ENCODE results near the gene ALX4.

Gene ALX4

DNA sequence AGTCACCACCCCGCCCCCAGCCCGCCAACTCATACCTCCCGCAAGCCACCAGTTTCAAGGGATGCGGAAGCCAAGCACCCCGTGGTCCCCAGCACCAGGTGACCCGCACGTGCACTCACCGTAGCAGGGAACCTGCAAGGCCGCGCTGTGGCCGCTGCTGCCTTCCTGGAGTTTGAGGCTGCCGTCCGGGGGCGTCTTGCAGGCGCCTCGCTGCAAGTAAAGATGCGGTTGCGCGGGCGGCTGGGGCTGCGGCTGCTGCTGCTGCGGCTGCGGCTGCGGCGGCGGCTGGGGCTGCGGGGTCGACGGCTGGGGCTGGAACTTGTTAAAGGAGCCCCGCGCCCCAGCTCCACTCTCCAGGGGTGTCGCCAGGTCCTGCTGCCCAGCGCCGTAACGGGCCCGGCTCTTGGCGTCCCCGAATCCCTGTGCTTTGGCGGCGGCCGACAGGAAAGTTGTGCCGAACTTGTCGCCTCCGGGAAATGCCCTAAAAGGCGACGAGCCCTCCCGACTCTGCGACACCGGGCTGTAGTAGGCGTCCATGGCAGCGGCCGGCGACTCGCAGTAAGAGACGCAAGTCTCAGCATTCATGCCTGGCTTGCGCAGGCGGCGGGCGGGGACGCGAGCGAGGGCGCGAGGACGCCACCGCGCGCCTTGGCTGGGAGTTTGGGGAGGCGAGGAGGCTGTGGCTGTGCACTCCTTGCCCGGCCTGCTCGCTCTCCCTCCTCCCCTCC is at the start of gene ALX4:
Gene ALX4 (minus strand): TSS at position 662 of the 728 bp plus-strand sequence. CDS start 77 bp downstream, at position 585.
- no peak for DNase-seq

DNA sequence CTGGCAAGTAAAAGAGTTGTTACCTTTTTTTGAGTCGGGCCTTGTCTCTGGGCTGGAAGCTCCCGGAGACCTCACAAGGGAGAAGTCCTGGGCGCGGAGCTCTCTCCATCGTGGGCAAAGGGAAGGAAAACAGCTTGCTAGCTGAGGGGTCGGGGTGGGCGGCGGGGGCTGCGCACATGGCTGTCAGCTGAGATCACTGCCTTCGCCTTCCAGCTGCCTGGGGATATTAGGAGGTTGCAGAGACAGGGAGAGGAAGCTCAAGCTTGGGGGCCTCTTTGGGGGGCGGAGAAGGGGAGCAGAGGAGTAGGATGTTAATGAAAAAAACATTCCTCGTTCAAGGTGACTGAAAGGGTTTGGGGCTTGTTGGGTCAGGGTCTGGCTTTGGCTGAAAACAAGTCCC is 49.2 kb upstream of the ALX4 start:
- no peak for DNase-seq

DNA sequence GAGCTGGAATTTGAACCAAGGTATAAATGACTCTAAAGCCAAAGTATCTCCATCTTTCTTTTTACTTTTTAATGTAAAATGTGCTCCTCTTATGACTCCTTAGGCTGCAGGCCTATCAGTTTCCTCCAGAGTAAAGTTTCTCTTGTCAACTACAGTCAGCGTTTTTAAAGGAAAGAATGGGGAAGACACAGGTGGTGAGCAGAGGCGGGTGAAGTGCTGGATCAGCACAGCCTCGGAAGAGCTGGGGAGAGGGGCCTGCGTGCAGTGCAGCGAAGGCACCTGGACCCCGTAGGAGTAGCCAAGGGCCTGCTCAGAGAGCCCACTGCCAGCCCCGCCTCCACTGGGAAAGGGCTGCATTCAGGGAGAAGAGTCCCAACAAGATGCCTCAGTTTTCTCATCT is 48.8 kb upstream of the ALX4 start:
- DNase-seq = no peak

DNA sequence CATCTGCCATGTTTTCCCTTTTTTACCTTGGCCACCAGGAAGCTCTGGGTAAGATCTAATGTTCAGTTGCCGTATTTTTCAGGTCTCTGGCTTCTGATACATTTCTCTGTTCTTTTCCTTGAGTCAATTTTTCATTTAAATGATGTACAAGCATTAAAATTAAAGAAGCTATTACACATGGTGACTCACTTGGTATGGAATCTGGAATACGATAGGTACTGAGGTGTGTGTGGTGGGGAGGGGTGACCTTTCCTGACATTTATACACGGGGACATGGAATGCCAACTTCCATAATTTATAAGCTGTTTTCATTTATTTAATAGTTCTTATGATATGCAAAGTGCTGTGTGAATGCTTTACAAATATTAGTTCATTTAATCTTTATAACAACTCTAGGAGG is 47.8 kb upstream of the ALX4 start:
- no peak for DNase-seq

DNA sequence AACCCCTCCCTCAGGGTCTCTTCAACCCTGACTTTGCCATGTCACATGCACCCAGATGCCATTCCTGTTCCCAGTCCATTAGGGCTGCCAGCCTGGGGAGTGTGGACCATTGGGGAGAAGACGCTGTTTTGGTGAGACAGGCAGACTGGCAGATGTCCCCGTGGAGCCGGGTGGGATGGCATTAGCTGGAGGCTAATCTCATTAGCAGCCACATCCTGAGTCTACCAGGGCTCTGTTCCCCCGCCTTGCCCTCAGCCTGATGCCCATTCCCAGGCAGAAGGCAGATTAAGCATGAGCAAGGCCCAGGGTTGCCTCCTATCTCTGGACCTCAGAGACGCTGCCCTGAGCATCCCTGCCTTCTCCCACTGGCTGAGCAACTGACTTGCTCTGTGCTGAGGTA is 46.4 kb upstream of the ALX4 start:
- DNase-seq = no peak

DNA sequence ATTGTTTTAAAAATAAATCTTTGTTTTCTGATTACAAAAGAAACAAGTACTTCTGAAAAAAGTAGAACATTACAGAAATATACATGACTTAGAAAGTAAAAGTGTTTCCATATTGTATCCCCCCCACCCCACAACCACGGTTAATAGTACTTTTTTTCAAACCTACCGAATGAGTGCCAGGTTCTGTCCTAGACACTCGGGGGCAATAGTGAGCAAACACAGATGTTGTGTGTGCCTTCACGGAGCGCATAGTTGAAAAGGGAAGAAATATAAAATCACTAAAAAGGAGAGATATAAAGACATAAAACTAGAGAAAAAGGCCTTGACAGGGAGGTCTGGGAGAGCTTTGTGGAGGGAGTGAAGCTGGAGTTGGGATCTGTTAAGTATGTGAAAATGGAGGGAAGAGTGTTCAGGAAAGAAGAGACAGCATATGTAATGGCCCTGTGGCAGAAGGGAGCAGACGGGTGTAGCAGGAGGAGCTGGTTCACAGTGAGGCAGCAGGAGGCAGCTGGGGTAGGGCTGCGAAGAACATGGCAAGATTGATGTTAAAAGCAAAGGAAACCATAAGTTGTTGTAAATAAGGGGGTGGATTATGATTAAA is 42.1 kb upstream of the ALX4 start:
- no peak for DNase-seq

DNA sequence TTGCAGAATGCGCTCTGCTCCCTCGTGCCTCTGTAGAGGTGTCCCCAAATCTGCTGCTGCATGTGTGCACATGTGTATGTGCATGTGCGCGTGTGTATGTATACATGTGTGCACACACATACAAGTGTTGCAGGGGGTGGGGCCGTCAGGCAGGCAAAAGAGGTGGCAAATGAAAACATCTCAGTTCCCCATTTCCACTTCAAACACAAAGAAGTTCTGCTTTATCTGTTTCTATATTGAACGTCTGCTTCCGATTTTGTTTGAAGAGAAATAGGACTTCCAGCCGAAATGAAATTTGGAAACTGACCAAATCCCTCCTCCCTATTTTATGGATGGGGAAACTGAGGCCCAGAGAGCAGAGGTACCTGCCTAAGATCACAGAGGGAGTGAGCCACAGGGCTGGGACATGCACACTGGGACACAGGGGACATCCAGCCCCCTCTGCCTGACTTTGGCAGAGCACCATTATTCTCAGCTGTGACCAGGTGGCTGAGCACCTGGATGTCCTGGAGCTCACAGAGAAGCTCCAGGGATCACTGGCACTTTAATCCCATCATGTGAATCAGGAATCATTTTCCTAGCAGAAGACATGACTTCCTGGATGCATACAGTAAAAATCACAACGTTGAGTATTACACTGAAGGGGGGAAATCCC is 41.2 kb upstream of the ALX4 start:
- no peak for DNase-seq

DNA sequence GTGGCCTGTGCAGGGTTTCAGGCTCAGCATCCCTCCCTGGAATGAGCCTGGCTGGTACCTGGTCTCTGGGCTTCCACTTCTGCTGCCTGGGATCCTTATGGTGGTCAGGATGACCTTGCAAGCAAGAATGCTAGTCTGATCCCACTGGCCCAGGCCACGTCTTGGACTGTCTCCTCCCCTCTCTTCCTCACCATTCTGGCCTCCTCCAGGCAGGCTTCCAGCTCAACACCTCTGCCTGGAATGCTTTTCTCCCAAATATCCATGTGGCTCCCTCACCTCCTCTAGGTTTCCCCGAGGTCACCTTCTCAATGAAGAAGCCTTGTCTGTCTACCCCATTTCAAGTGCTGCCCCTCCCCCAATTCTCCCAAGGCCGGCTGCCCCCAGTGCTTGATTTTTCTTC is 39.4 kb upstream of the ALX4 start:
- DNase-seq = no peak

DNA sequence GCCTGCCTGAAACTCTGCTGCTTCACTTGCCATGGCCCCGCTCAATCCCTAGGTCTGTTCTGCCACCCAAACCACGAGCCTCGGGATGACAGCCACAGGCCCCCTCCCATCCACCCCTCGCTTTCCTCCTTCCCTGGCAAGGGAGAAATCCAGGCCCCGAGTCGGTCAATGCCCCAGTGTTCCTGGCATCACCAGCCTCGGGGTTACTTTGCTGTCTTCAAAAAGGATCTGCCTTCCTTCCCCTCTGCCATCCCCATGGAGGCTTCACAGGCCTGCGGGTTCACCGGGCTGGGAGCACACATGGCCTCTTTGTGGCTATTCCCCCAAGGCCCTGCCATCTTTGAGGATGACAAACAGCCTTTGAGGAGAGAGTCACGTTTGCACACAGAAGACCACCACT is 38.8 kb upstream of the ALX4 start:
- DNase-seq = no peak

DNA sequence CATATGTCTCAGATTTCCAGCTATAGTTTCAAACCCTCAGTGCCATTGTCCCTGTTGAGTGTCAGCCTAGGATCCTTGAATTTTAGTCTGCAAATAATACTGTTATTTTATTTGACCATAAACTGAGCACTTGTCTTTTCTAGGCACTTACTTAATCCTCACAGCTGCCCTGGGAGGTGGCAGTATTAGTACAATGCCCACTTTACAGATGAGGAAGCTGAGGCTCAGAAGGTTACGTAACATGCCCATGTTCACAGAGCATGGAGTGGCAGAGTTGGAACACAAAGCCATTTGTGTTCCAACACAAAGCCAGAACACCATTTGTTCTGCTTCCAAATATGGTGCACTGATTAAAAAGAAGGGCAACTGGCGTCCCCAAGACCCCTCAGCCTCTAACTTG is 38.2 kb upstream of the ALX4 start:
- no peak for DNase-seq

DNA sequence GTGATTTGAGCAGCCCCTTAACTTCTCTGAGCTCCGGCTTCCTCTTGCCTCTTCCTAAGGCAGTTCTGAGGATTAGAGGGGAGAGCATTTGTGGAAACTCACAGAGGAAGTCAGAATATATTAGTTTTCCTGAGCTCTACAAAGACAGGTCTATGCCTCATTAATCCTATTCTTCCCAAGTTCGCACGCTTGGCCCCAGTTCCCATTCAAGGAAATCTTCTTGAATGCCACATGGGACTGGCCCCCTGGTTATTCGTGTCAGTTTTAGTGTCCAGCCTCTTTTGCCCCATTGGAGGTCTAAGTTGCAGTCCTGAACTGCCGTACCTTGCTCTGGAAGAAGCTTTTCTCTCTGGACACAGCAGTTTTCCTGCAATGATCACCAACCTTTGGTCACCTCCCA is 37.6 kb upstream of the ALX4 start:
- DNase-seq = no peak

DNA sequence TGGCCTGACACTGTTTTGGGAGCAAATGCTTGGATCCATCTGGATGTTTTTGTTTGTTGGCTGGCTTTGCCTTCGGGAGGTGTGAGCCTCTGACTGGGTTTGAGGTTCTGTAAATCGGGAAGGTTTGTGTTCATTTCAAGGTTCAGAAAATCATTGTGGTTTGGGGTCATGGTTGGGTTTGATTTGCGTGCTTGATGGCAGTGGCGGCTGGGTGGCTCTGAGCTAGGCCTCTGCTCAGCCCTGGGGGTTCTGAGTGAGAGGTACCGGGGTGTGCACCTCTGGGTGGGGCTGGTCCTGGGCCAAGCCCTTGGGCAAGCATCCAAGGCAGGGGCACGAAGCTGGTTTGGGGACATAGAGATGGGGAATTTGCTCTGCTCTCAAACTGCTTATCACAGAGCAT is 37.0 kb upstream of the ALX4 start:
- no peak for DNase-seq

DNA sequence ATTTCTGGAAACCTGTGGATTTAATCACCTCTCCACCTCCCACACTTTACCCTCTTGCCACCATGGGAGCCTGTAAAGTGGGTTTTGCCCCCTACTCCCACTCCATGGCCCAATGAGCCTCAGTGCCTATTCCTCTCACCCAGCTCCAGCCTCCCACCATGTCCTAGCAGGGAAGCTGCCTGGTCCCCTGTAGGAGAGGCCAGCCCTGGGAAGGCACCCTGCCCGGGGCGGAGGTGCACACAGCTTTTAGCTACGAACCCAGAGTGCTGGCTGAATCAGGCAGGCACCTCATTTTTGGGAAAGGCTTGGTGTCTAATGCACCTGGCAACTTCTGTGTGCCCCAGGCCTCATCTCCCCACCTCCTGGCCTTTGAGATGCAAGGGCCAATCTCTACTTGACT is 35.8 kb upstream of the ALX4 start:
- DNase-seq = no peak

DNA sequence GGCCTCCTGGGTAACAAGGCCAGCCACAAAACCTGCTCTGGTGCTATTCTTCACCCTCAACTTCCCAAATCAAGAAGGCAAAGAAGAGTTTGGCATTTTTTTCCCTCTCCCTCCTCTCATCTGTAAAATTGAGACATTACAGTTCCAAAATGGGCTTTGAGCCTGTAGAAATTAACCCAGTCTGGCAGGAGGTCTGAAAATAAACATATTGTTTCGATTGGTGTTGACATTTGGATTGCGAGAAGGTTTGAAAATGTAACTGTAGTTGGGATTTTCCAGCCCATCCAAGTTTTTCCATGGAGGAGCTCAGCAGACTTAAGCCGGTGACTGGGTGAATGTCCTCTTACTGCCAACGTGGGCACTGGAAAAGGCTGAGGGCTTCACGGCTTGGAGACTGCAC is 35.0 kb upstream of the ALX4 start:
- no peak for DNase-seq

DNA sequence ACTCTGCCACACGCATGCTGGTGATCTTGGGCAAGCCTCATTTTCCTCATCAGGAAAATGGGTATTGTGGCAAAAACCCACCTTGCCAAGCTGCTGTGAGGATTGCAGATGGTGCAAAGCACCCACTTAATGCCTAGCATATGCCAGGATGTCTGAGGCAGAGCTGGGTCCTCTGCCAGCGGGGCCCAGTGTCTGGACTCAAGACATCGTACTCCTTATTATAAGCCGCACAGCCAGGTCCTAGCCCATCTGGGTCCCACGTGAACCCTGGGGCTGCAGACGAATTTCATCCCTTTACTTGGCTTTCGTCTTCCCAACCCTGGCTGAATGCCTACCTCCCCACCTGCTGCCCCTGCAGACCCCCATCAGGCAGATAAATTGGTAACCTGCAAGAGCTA is 34.5 kb upstream of the ALX4 start:
- DNase-seq = no peak

DNA sequence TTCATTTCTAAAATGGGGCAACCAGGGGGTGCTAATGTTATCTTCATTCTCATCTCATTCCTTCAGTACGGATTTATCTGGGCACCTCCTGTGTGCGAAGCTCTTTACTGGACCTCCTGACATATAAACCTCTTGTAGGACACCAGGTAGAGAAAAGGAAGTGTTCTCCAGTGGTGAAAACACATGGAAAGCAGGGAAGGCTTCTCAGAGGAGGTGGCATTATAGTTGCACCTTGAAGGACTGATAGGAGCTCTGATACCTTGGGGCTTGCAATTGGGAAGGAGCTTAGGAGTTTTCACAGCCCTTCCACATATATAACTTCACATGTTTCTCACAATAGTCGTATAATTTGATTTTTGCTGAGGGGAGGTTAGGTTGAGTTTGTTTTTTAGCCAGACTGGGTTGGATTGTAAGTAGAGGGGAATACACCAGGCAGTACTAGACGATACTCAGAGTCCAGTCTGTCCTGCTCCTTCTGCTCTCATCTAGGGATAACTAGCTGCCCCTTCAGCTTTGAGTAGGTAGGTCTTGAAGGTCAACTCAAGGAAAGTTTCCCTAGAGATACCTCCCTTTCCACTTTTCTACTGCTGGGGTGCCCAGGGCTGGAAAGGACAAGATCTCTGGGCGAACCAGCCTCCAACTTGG is 34.0 kb upstream of the ALX4 start:
- no peak for DNase-seq

DNA sequence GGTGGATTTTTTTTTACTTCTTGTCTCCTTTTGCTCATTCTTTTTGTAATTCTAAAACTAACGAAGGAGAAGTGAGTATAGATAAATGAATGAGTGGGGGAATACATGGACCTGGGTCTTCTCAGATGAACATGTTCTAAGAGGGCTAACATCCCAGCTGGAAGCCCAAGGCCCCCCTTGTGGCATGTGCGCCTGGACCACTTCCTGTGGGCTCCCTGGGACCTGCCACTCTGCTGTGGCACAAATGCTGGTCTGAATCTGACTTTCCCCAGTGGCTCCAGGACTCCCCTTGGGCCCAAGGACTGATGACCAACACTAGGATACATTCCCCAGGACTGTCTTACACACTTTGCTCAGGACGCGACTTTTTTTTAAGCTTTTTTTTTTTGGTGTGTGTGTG is 32.7 kb upstream of the ALX4 start:
- no peak for DNase-seq

DNA sequence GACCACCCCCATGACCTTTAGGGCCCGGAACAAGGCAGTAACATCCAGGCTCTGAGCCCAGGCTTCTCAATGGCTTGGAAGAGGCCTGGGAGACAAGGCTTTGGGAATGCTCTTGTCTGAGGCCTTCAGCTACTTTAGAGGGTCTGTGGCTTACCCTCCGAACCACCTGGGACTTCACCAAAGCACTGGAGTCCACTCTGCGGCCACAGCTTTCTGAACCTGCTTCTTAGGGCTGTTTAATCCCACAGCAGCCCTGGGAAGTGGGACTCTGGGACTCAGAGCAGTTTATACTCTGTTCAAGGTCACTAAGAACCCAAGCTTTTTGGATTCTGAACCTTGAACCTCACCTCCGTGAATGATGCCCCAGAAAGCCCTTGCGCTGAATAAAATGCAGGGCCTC is 30.7 kb upstream of the ALX4 start:
- DNase-seq = no peak

DNA sequence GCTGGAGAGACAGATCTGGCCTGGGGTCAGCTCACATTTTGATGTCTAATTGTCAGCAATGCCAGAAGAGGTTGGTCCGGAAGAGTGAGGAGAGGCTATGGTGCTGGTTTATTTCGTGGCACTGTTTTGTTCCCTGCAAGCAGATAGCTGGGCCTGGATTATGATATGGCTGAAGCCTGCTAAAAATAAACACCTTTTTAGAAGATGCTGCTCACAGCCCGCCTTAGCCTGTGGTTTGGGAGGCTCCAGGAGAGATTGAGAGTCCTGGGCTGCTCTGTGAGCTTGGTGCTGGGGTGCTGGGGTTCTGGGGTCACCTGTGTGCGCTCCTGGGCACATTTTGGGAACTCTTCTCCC is 29.6 kb upstream of the ALX4 start:
- no peak for DNase-seq

DNA sequence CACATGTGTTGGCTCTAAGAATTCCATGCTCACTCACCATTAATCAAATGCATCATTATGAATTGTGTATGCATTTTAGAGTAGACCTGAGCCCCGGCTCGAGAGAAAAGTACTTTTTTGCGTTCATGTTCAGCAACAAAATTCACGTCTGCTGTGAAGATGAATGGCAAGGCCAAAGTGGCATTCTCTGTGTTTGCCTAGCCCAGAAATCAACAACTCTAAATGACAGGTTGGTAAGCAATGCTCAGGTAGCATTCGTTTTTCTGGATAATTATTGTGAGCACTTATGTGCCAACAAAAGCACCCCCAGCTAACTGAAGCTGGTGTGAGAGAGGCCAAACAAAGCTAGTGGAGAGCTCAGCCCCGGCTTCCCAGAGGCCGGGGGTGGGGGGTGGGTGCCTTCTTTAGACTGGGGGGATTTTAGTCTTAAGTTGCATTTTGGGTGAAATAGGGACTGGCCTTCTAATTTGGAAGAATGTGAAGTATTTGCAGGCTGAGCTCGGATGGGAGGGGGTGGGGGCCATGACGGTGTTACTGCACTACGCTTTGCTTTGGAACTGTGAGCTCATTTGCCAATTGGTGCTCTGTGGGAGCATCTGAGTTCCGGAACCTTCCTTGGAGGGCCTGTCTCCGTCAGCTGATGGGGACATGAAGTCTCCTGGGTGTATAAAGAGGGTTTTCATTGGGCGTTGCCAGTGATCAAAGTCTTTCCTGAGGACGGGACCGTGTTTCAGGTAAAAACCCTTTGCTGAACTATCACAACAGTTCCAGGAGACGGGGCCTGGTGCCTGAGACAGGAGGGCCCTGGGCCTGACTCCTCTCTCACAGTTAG is 29.0 kb upstream of the ALX4 start:
- DNase-seq = no peak

DNA sequence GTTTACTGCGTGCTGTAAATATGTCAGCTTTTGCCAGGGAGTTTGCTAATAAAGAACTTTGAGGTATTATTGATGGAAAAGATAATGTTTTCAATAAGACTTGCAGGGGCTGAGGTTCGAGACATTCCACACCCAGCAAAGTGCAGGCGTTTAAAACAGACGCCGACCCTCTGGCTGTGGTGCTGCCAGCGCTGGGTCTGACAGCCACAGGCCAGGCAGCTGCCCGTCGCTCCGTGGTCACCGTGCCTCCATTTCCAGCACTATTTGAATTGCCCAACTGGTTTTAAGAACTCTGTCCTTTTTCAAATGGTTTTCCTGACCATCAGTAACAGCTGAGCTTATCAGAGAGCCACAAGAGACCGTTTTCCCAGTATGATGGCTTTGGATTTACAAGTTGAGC is 28.1 kb upstream of the ALX4 start:
- no peak for DNase-seq

DNA sequence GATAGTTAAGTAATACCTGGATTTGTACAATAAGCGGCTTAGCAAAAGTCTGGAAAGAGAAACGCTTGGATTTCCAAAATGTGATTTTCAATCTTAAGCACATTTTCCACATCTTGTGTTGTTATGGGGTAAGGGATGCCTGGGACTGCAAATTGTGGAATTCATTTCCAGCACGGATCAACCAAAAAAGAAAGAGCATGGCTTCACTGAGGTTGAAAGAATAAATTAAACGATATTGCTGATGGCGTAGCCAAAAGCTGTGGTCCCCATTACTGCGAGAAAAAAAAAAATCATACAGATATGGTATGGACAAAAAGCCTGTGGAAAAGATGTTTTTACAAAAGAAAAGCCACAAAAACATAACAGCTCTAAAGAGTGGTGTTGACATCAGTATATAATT is 26.0 kb upstream of the ALX4 start:
- DNase-seq = no peak

DNA sequence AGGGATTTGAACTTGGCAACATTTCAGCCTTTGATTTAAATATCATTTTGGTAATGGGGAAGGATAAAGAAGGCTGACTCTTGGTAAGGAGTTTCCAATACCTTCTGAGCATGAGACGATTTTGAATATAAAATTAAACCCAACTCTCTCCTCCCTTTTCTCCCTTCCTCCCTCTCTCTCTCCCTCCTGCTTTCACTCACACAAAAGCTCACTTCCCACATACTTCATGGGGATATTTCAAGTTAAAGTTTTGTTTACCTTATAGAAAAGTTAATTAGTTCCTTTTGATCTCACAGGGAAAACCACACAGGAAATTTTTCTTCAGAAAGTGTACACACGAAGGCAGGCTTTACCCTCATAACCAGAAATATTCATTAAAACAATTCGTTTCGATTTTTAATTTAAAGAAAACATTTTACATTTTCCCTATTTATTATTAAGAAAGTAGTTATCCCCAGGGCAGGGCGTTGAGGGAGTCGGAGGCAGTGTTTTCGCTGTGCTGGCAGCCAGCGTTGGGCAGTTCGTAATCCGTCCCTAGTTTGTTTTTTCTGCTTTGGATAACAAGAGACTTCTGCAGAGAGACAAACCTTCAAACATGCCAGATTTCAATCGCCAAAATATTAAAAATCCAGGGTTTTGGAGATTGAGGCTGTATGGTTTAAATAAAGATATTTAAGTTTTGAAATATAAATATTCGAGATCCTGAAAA is 25.3 kb upstream of the ALX4 start:
- DNase-seq = no peak

Data from NCI-H1694 (cell line).